GM12801 (cell line): ENCODE measurements around the gene WIPF2.

Experiments used
- CTCF ChIP-seq: IDR thresholded peaks from one replicate; pipeline ENCODE4 v1.5.1; 2011; ENCODE audit warnings: control low read depth; ENCODE audit not compliant: insufficient read length; ENCODE audit errors: extremely low read depth

WIPF2 gene

GRCh38 chr17:40218740-40219593 is at the start of gene WIPF2:
Gene WIPF2, plus strand, starts transcription at chr17:40219304. Its CDS starts 37,156 bp downstream, at chr17:40256460.
- TF ChIP-seq CTCF, result no peak

GRCh38 chr17:40170325-40170724 is 48.8 kb upstream of the WIPF2 start:
- no peak for TF ChIP-seq CTCF

GRCh38 chr17:40171750-40172149 is 47.4 kb upstream of the WIPF2 start:
- TF ChIP-seq CTCF, result no peak

GRCh38 chr17:40173091-40173777 is 45.9 kb upstream of the WIPF2 start:
- no peak for TF ChIP-seq CTCF

- no peak for TF ChIP-seq CTCF
These were observed 45.3 kb upstream of the WIPF2 start for GRCh38 chr17:40173778-40174135.

- no peak for TF ChIP-seq CTCF
These were observed 44.6 kb upstream of the WIPF2 start for GRCh38 chr17:40174514-40174913.

GRCh38 chr17:40175928-40176753 is 43.0 kb upstream of the WIPF2 start:
- TF ChIP-seq CTCF, result no peak
